HepG2 (cell line): Measurements from ENCODE around the gene CORO7. TPM values are rescaled to one million over a fixed set of nuclear protein-coding genes. Genes with fewer than 3 reads are reported as not detected.

Experiments used
- CAMTA2 ChIP-seq: sonication (generic); formaldehyde crosslinking; IDR thresholded peaks from 2 replicates; pipeline ENCODE4 v1.4.0; 2020; ENCODE audit warnings: mild to moderate bottlenecking, missing genetic modification reagents, borderline replicate concordance
- CENPT ChIP-seq: sonication (generic); formaldehyde crosslinking; IDR thresholded peaks from 2 replicates; pipeline ENCODE4 v1.8.0; 2022; ENCODE audit warnings: low read depth, mild to moderate bottlenecking, moderate library complexity, missing genetic modification reagents
- ELF1 ChIP-seq: sonication (generic); formaldehyde crosslinking; IDR thresholded peaks from 2 replicates; pipeline ENCODE4 v1.4.0; 2020; ENCODE audit warnings: missing genetic modification reagents
- GTF3A ChIP-seq: sonication (generic); formaldehyde crosslinking; conservative IDR thresholded peaks from 2 replicates; pipeline ENCODE4 v1.4.0; 2020; ENCODE audit warnings: mild to moderate bottlenecking, missing genetic modification reagents
- IKZF4 ChIP-seq: sonication (generic); formaldehyde crosslinking; IDR thresholded peaks from 2 replicates; pipeline ENCODE4 v1.5.1; 2020; ENCODE audit warnings: borderline replicate concordance, mild to moderate bottlenecking, low read depth, missing genetic modification reagents; ENCODE audit errors: not compliant biosample characterization
- ISX ChIP-seq: sonication (generic); formaldehyde crosslinking; conservative IDR thresholded peaks from 2 replicates; pipeline ENCODE4 v1.5.0; 2020; ENCODE audit warnings: missing genetic modification reagents
- KLF9 ChIP-seq: IDR thresholded peaks from 2 replicates; pipeline ENCODE4 v1.6.1; 2016; ENCODE audit warnings: low read depth
- MIXL1 ChIP-seq: IDR thresholded peaks from 2 replicates; pipeline ENCODE4 v1.6.1; 2016
- MYC ChIP-seq: sonication (generic); formaldehyde crosslinking; IDR thresholded peaks from 2 replicates; pipeline ENCODE4 v1.9.0; 2021; ENCODE audit warnings: missing genetic modification reagents, borderline replicate concordance
- PHF20 ChIP-seq: sonication (generic); formaldehyde crosslinking; IDR thresholded peaks from 2 replicates; pipeline ENCODE4 v1.5.0; 2020; ENCODE audit warnings: mild to moderate bottlenecking, missing genetic modification reagents
- POLR2AphosphoS5 ChIP-seq: IDR thresholded peaks from 2 replicates; pipeline ENCODE4 v1.6.1; 2012; ENCODE audit warnings: low read depth, low read length
- POLR2G ChIP-seq: fragments of 200-400 bp; formaldehyde crosslinking; IDR thresholded peaks from 2 replicates; pipeline ENCODE4 v1.6.1; 2018; ENCODE audit warnings: mild to moderate bottlenecking, low read depth, low read length, moderate library complexity
- SPEN ChIP-seq: sonication (generic); formaldehyde crosslinking; IDR thresholded peaks from 2 replicates; pipeline ENCODE4 v1.5.1; 2020; ENCODE audit warnings: low read depth, mild to moderate bottlenecking, missing genetic modification reagents
- ZC3H4 ChIP-seq: sonication (generic); formaldehyde crosslinking; IDR thresholded peaks from 2 replicates; pipeline ENCODE4 v1.4.0; 2020; ENCODE audit warnings: missing genetic modification reagents, borderline replicate concordance
- ZFP90 ChIP-seq: sonication (generic); formaldehyde crosslinking; IDR thresholded peaks from 2 replicates; pipeline ENCODE4 v1.8.0; 2022; ENCODE audit warnings: missing genetic modification reagents, mild to moderate bottlenecking, inconsistent platforms, borderline replicate concordance
- ZNF33B ChIP-seq: sonication (generic); formaldehyde crosslinking; IDR thresholded peaks from 2 replicates; pipeline ENCODE4 v1.5.1; 2020; ENCODE audit warnings: mild to moderate bottlenecking, missing genetic modification reagents
- ZNF367 ChIP-seq: sonication (generic); formaldehyde crosslinking; IDR thresholded peaks from 2 replicates; pipeline ENCODE4 v1.4.0; 2020; ENCODE audit warnings: missing genetic modification reagents, borderline replicate concordance
- ZNF713 ChIP-seq: sonication (generic); formaldehyde crosslinking; IDR thresholded peaks from 2 replicates; pipeline ENCODE4 v1.4.0; 2020; ENCODE audit warnings: mild to moderate bottlenecking, missing genetic modification reagents
- ZNF83 ChIP-seq: sonication (generic); formaldehyde crosslinking; IDR thresholded peaks from 2 replicates; pipeline ENCODE4 v1.4.0; 2020; ENCODE audit warnings: missing genetic modification reagents, mild to moderate bottlenecking, borderline replicate concordance
- ZNF878 ChIP-seq: sonication (generic); formaldehyde crosslinking; IDR thresholded peaks from 2 replicates; pipeline ENCODE4 v1.8.1; 2023; ENCODE audit warnings: mild to moderate bottlenecking, missing genetic modification reagents, moderate library complexity
- ZSCAN21 ChIP-seq: sonication (generic); formaldehyde crosslinking; IDR thresholded peaks from 2 replicates; pipeline ENCODE4 v1.8.0; 2022; ENCODE audit warnings: mild to moderate bottlenecking, missing genetic modification reagents, moderate library complexity, borderline replicate concordance
- ZZZ3 ChIP-seq: sonication (generic); formaldehyde crosslinking; IDR thresholded peaks from 2 replicates; pipeline ENCODE4 v1.4.0; 2020; ENCODE audit warnings: missing genetic modification reagents, mild to moderate bottlenecking, borderline replicate concordance
- polyA plus RNA-seq, 8 experiments: library from polyadenylated mRNA; depleted of rRNA in 3 of 8; stranded (reverse) in 7 of 8; unstranded in 1 of 8; fragments of >200 nt; fragmentation: Illumina TruSeq in 4 of 8; extraction: Trizol in 4 of 8; gene quantifications; 2 replicates each; pipeline versions ENCODE4 v1.2.1 to v1.2.3, GENCODE V29; 2011 to 2016; ENCODE audit warnings: low read depth in 4 of 8, missing spikeins in 1 of 8, mixed read lengths in 1 of 8; ENCODE audit not compliant: insufficient read depth in 1 of 8
- total RNA-seq, 5 experiments: library from RNA; depleted of rRNA; stranded (reverse); fragments of >200 nt; fragmentation: Illumina TruSeq; extraction: Trizol; gene quantifications; 2 replicates each; pipeline ENCODE4 v1.2.3, GENCODE V29; 2016; ENCODE audit warnings: low read depth in 1 of 5
- TF ChIP-seq, protein P1 (sequence below): sonication (generic); formaldehyde crosslinking; IDR thresholded peaks from 2 replicates; pipeline ENCODE4 v1.4.0; 2020; ENCODE audit warnings: missing genetic modification reagents
- TF ChIP-seq, protein P2 (sequence below): sonication (generic); formaldehyde crosslinking; IDR thresholded peaks from 2 replicates; pipeline ENCODE4 v1.8.1; 2023; ENCODE audit warnings: mild to moderate bottlenecking, missing genetic modification reagents
- TF ChIP-seq, protein P3 (sequence below): sonication (generic); formaldehyde crosslinking; conservative IDR thresholded peaks from 2 replicates; pipeline ENCODE4 v1.8.1; 2023; ENCODE audit warnings: missing genetic modification reagents
- TF ChIP-seq, protein P4 (sequence below): IDR thresholded peaks from 2 replicates; pipeline ENCODE4 v1.6.1; 2016; ENCODE audit warnings: missing genetic modification reagents, missing compliant biosample characterization

The CORO7 gene
- total and polyA plus RNA-seq, 2 of the 13 experiments (the other 11 are each of a cell fraction or from before 2014, with no cell fraction given), result 9.9 to 14.3 TPM

DNA sequence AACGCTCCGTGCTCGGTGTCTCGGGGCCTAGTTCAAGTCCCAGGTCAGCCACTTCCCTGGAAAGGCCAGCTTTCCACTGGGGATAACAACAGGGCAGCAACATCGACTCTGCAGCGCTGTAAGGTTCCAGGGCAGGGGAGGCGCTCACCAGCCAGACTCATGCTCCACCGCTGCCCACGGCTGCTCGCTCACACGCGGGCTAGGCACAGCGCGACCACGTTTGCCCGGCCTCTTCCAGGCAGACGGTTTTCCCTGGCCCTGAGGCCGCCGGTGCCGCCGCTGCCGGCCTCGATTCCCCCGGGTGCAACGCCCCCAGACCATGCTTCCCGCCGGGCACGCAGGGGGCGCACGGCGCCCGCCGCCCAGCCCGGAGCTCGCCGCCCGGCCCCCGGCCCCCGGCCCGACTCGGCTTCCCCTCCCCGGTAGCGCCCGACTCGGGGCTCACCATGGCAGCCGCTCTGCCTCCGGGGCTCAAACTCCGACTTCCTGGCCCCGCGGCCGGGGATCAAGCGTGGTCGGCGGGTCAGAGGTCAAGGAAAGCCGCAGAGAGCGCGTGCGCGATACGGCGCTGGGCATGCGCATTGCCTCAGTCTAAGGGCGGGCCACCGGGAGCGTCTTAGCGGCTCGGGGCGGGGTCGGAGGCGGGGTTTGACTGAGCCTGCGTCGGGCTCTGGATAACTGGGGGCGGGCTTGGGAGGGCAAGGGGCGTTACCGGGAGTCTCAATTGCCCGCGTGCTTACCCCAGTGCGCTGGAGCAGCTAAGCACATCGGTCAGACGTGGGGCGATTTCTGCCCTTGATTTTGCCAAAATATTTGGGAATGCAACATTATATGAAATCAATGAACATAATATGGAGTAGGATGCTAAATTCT is 65.4 kb downstream of the CORO7 start, which contains the start of gene PAM16 (continued):
- TF ChIP-seq, protein P1, sequence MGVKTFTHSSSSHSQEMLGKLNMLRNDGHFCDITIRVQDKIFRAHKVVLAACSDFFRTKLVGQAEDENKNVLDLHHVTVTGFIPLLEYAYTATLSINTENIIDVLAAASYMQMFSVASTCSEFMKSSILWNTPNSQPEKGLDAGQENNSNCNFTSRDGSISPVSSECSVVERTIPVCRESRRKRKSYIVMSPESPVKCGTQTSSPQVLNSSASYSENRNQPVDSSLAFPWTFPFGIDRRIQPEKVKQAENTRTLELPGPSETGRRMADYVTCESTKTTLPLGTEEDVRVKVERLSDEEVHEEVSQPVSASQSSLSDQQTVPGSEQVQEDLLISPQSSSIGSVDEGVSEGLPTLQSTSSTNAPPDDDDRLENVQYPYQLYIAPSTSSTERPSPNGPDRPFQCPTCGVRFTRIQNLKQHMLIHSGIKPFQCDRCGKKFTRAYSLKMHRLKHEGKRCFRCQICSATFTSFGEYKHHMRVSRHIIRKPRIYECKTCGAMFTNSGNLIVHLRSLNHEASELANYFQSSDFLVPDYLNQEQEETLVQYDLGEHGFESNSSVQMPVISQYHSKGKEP, result 0 out of 2 replicates have a peak, but pooled peaks have one; percentile 3
- TF ChIP-seq ZFP90 (CRISPR knock-in tag) (no peak), ZNF33B (no peak), CENPT (CRISPR knock-in tag) (0 out of 2 replicates have a peak, but pooled peaks have one; percentile 42), ZZZ3 (CRISPR knock-in tag) (no peak), POLR2AphosphoS5 (peak; percentile 88), ELF1 (CRISPR knock-in tag) (peak; percentile 87), ZC3H4 (CRISPR knock-in tag) (no peak), POLR2G (peak; percentile 88), ZNF83 (CRISPR knock-in tag) (no peak), MIXL1 (peak; percentile 27; the same call in 1 of the 2 replicates), IKZF4 (CRISPR knock-in tag) (no peak), MYC (CRISPR knock-in tag) (peak; percentile 89), ZSCAN21 (CRISPR knock-in tag) (no peak), ISX (peak; percentile 50; the same call in 1 of the 2 replicates), ZNF367 (CRISPR knock-in tag) (no peak), GTF3A (no peak), CAMTA2 (CRISPR knock-in tag) (no peak), PHF20 (CRISPR knock-in tag) (peak; percentile 38; the same call in 1 of the 2 replicates), ZNF713 (CRISPR knock-in tag) (no peak), ZNF878 (CRISPR knock-in tag) (0 out of 2 replicates have a peak, but pooled peaks have one; percentile 52), KLF9 (peak; percentile 75; the same call in 1 of the 2 replicates), SPEN (0 out of 2 replicates have a peak, but pooled peaks have one; percentile 12)
- TF ChIP-seq, protein P2, sequence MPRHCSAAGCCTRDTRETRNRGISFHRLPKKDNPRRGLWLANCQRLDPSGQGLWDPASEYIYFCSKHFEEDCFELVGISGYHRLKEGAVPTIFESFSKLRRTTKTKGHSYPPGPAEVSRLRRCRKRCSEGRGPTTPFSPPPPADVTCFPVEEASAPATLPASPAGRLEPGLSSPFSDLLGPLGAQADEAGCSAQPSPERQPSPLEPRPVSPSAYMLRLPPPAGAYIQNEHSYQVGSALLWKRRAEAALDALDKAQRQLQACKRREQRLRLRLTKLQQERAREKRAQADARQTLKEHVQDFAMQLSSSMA, result no peak
- TF ChIP-seq, protein P3, sequence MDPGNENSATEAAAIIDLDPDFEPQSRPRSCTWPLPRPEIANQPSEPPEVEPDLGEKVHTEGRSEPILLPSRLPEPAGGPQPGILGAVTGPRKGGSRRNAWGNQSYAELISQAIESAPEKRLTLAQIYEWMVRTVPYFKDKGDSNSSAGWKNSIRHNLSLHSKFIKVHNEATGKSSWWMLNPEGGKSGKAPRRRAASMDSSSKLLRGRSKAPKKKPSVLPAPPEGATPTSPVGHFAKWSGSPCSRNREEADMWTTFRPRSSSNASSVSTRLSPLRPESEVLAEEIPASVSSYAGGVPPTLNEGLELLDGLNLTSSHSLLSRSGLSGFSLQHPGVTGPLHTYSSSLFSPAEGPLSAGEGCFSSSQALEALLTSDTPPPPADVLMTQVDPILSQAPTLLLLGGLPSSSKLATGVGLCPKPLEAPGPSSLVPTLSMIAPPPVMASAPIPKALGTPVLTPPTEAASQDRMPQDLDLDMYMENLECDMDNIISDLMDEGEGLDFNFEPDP (CRISPR knock-in tag), result 0 out of 2 replicates have a peak, but pooled peaks have one; percentile 88
- TF ChIP-seq, protein P4, sequence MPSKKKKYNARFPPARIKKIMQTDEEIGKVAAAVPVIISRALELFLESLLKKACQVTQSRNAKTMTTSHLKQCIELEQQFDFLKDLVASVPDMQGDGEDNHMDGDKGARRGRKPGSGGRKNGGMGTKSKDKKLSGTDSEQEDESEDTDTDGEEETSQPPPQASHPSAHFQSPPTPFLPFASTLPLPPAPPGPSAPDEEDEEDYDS (CRISPR knock-in tag), result peak; percentile 88
